ENCODE data around the gene PLTP.

Gene PLTP

DNA sequence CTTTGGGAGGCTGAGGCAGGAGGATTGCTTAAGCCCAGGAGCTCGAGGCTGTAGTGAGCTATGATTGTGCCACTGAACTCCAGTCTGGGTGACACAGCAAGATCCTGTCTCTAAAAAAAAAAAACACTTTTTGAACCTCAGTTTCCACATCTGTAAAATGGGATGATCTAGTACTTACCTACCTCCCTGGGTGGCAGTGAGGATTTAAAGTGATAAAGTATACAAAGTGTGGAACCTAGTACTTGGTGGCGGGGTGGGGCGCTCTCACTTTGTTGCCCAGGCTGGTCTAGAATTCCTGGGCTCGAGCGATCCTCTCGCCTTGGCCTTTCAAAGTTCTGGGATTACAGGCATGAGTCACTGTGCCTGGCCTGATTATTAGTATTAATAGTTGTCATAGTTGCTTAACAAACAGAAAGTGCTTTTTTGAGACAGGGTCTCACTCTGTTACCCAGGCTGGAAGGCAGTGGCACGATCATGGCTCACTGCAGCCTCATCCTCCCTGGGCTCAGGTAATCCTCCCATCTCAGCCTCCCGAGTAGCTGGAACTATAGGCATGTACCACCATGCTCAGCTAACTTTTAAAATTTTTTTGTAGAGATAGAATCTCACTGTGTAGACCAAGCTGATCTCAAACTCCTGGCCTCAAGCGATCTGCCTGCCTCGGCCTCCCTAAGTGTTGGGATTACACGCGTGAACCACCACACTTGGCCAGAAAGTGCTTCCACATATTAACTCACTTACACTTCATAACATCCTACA lies 7.0 kb upstream of the PLTP start (continued):
- TF ChIP-seq, protein P1, sequence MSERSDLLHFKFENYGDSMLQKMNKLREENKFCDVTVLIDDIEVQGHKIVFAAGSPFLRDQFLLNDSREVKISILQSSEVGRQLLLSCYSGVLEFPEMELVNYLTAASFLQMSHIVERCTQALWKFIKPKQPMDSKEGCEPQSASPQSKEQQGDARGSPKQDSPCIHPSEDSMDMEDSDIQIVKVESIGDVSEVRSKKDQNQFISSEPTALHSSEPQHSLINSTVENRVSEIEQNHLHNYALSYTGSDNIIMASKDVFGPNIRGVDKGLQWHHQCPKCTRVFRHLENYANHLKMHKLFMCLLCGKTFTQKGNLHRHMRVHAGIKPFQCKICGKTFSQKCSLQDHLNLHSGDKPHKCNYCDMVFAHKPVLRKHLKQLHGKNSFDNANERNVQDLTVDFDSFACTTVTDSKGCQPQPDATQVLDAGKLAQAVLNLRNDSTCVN (tag by site-specific recombination; optimal IDR thresholded peaks at IDR 0.05), result no peak
- no peak for TF ChIP-seq EGR2 (tag by site-specific recombination; IDR thresholded peaks at IDR 0.05; ENCODE audit: low read depth)
- TF ChIP-seq ZNF169 (tag by site-specific recombination; IDR thresholded peaks at IDR 0.05), result no peak
- TF ChIP-seq ZBTB48 (tag by site-specific recombination; IDR thresholded peaks at IDR 0.05), result no peak
- no peak for TF ChIP-seq ZNF548 (tag by site-specific recombination; IDR thresholded peaks at IDR 0.05)

DNA sequence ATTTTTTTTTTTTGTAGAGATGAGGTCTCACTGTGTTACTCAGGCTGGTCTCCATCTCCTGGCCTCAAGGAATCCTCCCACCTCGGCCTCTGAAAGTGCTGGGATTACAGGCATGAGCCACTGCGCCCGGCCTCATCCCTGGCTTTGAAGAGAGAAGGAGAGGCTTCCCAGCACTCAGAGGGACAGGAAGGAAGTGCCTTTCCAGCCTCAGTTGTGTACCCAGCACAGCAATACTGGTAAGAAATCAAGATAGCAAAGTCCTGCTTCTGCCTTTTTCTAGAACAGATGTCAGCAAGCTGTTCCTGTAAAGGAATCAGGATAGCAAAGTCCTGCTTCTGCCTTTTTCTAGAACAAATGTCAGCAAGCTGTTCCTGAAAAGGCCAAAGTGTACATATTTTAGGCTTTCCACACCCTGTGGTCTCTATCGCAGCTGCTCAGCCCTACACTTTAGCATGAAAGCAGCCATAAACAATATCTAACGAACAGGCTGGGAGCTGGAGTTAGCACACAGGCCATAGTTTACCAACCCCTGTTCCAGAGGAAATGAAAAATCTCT lies 6.3 kb upstream of the PLTP start:
- POLR2A ChIA-PET, result interaction anchor here (3.6 kb wide), 1 partner anchor 15 kb away, joined by 13 read pairs; the partner anchor contains the start of gene PCIF1
- TF ChIP-seq, protein P1 (tag by site-specific recombination; optimal IDR thresholded peaks at IDR 0.05), result no peak
- 0 out of 2 replicates have a peak, but pooled peaks have one; percentile 1 for TF ChIP-seq EGR2 (tag by site-specific recombination; IDR thresholded peaks at IDR 0.05; ENCODE audit: low read depth)

DNA sequence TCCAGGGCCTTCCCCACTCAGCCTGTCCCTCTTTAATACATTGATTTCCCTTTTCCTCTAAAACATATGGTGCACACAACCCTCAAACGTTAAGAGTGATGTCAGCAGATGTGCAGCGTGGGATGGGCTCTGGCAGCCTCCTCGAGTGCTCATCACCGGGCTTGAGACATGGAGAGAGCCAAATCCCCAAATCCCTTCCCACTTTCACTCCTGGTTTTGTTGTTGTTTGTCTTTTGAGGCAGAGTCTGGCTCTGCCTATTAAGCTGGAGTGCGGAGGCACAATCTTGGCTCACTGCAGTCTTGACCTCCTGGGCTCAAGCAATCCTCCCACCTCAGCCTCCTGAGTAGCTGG lies 5.8 kb upstream of the PLTP start:
- ChIA-PET POLR2A (interaction anchor here (3.6 kb wide), 1 partner anchor 16 kb away, joined by 13 read pairs; the partner anchor contains the start of gene PCIF1), CTCF (interaction anchor here (0.7 kb wide), 1 partner anchor 481 kb away, joined by 4 read pairs; no protein-coding TSS in a partner anchor)
- Histone ChIP-seq H3K9me3 (ENCODE audit: control insufficient read depth, insufficient read depth, low read depth, low read length) (no peaks in the 10 kb centered on the region), H3K4me3 (ENCODE audit: low read depth, low read length) (no peak overlapping the region), H3K36me3 (ENCODE audit: control insufficient read depth in 2 of 2, insufficient read depth in 1 of 2, low read length in 2 of 2) (no peaks in the 10 kb centered on the region), H3K4me1 (ENCODE audit: control insufficient read depth, insufficient read depth, low read length) (no peaks in the 10 kb centered on the region), H3K27ac (ENCODE audit: extremely low read depth, low read depth, low read length) (no peak overlapping the region)
- peak; percentile 49; the same call in 1 of the 2 replicates for TF ChIP-seq EGR2 (tag by site-specific recombination; IDR thresholded peaks at IDR 0.05; ENCODE audit: low read depth)
- no peak for TF ChIP-seq RBAK (tag by site-specific recombination; IDR thresholded peaks at IDR 0.05)

More for the DNA sequence above, 6.3 kb upstream of the PLTP start:
- CTCF ChIA-PET, result interaction anchor here (0.7 kb wide), 1 partner anchor 482 kb away, joined by 4 read pairs; no protein-coding TSS in a partner anchor
- Histone ChIP-seq H3K4me3 (ENCODE audit: low read depth, low read length) (no peak overlapping the region), H3K9me3 (ENCODE audit: control insufficient read depth, insufficient read depth, low read depth, low read length) (no peaks in the 10 kb centered on the region), H3K27ac (ENCODE audit: extremely low read depth, low read depth, low read length) (no peak overlapping the region), H3K4me1 (ENCODE audit: control insufficient read depth, insufficient read depth, low read length) (no peaks in the 10 kb centered on the region), H3K36me3 (ENCODE audit: control insufficient read depth in 2 of 2, insufficient read depth in 1 of 2, low read length in 2 of 2) (no peaks in the 10 kb centered on the region)

DNA sequence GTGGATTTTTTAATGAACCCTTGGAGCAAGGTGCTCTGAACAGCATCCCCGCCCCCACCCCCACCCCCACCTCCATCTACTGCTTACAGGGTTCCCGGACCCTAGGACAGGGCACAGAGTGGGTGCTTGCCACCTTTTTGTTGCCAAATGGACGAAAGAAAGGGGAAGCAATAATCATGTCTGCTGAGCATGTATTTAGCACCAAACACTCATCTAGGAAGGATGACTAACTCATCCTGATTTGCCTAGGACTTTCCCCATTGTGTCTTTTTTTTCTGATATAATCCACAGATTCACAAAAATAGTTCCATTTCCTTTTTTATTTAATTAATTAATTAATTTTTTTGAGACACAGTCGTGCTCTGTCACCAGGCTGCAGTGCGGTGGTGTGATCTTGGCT lies 1.2 kb upstream of the PLTP start:
- no peaks in the 10 kb centered on the region for H3K36me3 ChIP-seq (ENCODE audit: control insufficient read depth in 2 of 2, insufficient read depth in 1 of 2, low read length in 2 of 2)
- no peak overlapping the region for H3K27ac ChIP-seq (ENCODE audit: extremely low read depth, low read depth, low read length)
- H3K9me3 ChIP-seq (ENCODE audit: control insufficient read depth, insufficient read depth, low read depth, low read length), result no peaks in the 10 kb centered on the region
- CTCF ChIA-PET, result no interaction called here
- no peak for TF ChIP-seq ZNF596 (tag by site-specific recombination; IDR thresholded peaks at IDR 0.05)
- TF ChIP-seq IKZF3 (tag by site-specific recombination; IDR thresholded peaks at IDR 0.05), result no peak
- TF ChIP-seq ZNF416 (tag by site-specific recombination; IDR thresholded peaks at IDR 0.05), result no peak
- TF ChIP-seq GLI4 (tag by site-specific recombination; IDR thresholded peaks at IDR 0.05), result no peak
- TF ChIP-seq ZNF830 (tag by site-specific recombination; IDR thresholded peaks at IDR 0.05; ENCODE audit: low read depth), result no peak
- TF ChIP-seq ZFP41 (tag by site-specific recombination; IDR thresholded peaks at IDR 0.05; ENCODE audit: borderline replicate concordance), result no peak
- TF ChIP-seq ZNF654 (tag by site-specific recombination; IDR thresholded peaks at IDR 0.05; ENCODE audit: low read depth), result no peak
- TF ChIP-seq ZNF175 (tag by site-specific recombination; IDR thresholded peaks at IDR 0.05), result no peak
- no peak for TF ChIP-seq OVOL3 (tag by site-specific recombination; IDR thresholded peaks at IDR 0.05)
- no peak for TF ChIP-seq GFI1B (tag by site-specific recombination; IDR thresholded peaks at IDR 0.05)
- TF ChIP-seq ZNF48 (tag by site-specific recombination; IDR thresholded peaks at IDR 0.05), result no peak
- TF ChIP-seq ZNF501 (tag by site-specific recombination; IDR thresholded peaks at IDR 0.05), result no peak
- no peaks in the 10 kb centered on the region for H3K4me1 ChIP-seq (ENCODE audit: control insufficient read depth, insufficient read depth, low read length)
- POLR2A ChIA-PET, result no interaction called here
- no peak overlapping the region for H3K4me3 ChIP-seq (ENCODE audit: low read depth, low read length)
